Stimulated activated CD4-positive, alpha-beta T cell treated with anti-CD3 and anti-CD28 coated beads, Interleukin-1b, Interleukin-23, amount 100 ng/mL, for 24 hours (primary cell): ENCODE measurements around the gene CUBN.
A peak's percentile ranks its signal among the peaks of the same experiment; 100 is the strongest.

Experiments
- DNase-seq, 4 experiments: peaks; one replicate each; pipeline ENCODE4 v3.0.0-alpha.2; 2020; ENCODE audit warnings: low read depth in 4 of 4, low spot score in 1 of 4

The CUBN gene

DNA sequence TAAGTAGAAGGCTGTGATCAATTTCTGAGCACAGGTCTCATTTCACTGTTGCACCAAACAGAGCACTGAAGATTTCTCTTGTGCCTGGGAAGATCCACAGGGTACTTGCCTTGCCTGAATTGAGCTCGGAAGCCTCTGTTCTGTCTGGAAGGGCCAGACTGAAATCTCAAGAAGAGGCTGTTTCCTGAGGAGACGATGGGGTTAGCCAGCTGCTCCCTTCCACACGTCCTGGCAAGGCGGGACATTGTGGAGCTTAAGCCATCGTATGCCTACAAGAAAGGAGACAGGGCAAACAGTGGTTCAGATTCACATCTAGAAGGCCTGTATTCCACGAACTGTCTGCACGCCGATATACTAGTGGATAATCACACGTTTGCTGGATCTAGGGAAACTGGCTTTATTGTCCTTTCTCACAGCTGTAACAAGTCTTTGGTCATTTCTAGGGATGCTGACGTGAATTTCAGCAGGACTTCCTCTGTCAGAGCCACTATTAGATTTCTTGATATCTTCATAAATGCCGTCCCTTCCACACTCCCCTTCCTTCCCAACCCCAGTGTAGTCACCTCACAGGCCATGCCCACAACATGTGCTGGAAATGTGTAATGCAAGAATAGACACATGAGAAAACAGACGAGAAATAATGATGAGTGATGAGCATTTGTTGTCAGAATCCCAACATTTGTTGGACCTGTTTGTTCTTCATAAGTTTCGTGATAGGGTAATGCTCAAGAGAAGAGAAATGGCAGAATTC is 175.2 kb downstream of the CUBN start:
- no peak for DNase-seq

DNA sequence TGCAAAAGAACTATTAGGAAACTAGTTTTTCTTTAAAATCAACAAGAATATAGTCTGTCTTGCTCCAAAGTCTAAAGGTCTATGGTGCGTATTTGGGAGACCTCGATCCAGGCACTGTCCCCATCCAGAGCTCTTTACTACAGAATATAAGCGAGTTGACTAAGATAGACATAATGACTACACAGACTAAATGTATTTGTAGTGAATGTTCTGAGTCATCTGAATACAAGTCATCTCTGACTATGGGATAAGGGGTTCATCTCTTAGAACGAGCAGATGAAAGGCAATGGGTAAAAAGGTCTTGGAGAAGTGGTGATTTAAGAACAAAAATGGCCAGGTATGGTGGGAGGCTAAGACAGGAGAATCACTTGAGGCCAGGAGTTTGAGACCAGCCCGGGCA is 176.3 kb downstream of the CUBN start:
- no peak for DNase-seq

DNA sequence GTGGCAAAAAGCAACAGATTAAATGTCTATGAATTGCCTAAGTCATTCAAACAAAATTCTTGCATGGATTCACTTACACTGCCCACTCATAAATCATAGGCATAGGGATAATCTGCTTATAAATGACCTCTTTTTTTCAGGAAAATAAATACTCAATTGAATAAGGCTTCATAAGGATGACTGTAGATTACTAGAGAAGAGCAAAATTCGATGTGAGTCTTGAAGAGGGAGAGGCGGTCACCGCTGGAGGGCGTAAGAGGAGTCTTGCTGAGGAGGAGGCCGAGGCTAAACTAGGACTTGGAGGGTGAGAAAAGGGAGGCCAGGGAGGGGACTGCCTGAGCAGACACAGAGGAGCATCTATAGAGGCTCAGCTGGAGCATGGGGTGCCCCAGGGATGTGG is 177.0 kb downstream of the CUBN start:
- no peak for DNase-seq

DNA sequence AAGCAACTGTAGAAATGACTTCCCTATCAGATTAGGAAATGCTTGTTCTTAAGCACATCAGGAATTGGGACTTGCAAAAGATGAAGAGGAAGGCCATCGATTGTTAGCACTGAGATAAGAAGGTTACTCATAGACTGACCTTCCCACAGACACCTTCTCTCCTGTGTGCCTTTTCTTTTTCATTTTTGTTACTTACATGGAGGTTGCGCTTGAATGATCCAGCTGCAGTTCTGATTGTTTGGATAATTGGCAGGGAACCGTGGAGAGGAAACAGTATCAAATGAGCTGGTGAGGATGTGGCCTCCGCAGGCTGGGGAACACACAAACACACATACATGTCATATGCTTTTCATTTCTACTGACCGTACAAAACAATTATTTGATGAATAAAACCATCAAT is 177.5 kb downstream of the CUBN start:
- no peak for DNase-seq

DNA sequence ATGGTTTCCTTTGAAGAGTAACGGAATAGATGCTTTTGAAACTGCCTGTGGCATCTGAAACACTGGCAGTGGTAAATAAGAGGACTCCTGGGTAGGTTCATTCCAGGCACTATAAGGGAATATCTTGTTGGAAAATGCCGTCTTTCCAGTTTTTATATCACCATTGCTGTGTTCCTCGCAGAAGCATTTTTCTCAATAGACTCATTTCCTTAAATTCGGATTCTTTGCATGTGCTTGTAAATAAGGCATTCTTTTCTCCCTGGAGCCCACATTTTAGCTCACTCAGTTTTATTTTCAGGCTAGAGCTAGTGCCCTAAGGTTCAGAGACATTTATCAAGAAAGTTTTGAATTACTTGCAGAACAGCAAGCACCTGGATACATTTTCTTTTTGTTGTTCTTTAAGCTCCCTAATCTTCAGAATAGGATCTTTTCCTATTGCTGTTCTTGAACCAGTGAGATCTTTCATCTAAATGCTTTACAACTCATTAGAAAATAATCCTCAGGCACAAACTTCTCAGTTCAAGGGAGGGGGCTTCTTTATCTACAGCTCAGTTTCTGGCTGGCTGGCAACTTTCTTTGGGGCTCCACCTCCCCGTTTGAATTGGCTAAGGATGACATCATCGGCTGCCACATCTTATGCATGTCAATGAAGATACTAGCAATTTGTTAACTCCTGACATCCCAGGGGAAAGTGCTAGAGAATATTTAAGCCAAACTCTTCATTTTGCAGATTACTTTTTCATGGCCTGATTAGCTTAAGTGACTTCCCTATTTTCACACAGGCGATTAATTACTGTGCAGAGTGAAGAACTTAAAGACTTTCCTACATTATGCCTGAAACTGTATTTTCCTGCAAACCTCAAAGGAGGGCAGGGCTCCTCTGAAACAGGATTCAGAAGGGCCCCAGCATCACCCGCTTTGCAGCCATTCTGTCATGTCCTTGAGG is 178.7 kb downstream of the CUBN start:
- DNase-seq = peak in 1 of 4 experiments; percentile 5

DNA sequence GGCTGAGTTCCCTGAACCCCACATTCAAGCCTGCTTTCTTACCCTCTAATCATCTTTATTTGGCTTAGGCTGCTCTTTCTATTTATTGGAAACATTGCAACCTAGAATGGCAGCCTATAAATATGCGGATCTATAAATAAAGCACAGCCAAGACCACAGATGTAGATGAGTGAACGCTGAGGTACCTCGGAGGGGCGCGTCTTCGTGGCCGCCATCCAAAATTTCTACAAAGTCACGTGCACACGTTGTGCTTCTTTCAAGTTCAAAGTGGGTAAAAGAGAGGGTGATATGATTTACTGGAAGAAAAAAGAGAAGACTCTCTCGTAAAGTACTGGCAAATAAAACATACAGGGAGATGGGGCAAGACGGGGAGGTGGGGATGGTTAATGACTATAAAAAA is 179.8 kb downstream of the CUBN start:
- DNase-seq = no peak

DNA sequence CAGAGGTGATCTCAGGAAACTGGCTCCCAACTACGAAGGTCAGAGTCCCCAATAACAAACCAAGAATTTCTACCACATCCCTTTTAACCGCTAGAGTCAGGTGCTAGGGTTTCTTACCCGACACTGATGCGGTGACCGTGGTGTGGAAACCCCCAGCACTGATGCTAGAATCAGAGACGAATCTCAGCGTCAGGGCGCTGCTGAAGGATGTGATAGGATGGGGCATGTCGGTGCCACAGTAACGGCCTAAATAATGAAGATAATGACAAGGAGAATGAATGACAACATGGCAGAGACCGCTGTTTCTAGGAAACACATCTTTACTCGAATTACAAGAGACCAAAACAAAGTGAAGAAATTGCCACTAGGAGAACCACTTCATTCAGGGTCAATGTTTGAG is 181.2 kb downstream of the CUBN start:
- no peak for DNase-seq

DNA sequence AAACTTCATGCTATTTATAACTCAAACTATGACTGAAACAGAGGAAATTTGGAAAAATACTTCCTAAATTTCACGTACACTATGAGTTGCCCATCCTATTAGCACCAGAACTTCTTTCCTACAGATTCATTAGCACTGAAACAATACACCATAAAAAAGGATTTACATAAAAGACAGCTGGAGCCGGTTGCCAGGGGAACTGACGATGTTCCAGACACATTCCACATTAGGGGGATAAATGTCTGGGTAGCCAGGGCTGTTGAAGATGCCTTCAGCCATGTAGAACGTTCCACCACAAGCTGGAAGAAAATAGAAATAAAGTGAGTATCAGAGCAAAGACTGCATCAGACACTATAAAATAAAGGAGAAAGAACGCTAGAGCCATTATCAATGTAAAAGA is 182.5 kb downstream of the CUBN start:
- no peak for DNase-seq

DNA sequence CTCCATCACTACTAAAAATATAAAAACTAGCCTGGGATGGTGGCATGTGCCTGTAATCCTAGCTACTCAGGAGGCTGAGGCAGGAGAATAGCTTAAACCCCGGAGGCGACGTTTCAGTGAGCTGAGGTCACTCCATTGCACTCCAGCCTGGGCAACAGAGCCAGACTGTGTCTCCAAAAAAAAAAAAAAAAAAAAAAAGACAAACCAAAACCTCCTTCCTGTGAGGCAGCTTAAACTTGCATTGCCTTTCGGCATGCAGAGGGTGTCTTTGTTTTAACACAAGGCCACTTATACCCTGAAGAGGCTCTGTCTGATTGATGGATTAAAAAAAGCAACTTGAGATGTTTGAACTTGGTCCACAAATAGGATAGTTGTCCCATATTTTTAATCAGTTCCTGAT is 184.0 kb downstream of the CUBN start:
- no peak for DNase-seq

DNA sequence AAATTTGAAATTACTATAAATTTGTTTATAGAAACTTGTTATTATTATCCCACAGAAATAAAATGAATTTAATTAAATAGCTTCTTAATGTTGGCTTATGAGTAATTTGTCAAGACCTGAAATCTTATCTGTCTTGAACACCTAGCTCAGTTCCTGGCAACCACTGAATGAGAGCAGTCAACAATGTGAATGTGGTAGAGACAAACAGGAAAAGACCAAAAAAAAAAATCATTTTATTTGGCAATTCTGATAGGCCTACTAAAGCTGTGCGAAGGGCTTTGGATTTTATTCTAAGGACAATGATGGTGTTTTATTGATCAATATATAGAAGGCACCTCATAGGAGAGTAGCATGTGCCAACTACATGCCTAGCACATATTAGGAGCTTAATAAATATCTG is 184.6 kb downstream of the CUBN start:
- DNase-seq = no peak

DNA sequence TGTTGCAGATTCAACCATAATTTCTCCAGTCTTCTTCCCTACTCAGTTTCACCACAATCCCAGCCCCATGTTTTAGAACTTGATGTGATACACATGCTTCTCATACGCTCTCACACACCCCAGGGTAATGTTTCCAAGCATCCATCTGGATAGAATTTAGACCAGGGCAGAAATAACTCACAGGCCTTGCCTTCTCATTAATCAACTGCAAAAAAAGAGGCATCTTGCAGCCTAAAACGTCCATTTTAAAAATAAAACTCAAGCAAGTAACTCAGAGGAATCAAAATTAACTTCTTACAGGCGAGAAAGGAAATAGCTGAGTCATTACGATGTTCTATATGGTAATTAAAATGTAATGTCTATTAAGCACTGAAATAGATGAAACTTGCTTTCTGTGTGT is 185.2 kb downstream of the CUBN start:
- no peak for DNase-seq

DNA sequence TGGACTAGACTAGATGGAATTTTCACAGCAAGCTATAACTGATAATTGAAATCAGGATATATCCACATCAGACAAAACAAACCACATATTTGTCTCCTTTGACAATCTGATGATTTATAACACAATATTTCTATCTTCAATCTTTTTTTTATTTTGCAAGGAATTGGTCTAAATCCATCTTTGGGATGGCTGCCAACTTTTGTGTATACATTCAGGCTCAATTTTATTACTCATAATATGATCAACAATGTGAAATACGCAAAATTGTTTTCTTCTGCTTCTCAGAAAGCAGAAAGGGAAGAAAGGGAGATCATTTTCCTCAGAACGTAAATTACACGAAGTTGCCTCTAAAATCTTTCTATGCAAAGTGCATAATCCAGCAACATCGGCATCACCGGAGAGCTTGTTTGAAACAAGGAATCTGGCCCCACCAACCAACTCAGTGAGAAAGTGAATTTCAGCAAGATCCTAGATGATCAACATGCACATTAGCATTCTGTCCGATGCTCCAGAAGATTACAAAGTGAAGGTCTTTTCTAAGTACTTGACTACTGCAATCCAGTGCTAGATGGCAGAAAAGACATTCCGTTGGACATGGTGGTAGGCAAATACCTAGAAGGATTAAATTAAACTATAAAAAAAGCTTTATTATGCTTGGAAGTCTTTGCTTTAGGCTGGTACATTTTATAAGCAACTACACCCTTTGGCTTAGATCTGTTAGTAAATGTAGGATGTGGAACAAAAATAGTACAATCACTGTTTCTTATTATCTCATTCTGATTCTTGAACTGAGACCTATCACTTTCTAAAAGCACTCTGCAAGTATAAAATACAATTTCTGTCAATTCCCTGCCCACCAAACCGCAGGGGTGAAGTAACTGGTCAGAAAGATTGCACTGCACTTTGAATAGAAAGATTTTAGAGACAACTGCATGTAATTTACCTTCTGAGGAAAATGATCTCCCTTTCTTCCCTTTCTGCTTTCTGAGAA is 186.0 kb downstream of the CUBN start:
- DNase-seq = no peak

DNA sequence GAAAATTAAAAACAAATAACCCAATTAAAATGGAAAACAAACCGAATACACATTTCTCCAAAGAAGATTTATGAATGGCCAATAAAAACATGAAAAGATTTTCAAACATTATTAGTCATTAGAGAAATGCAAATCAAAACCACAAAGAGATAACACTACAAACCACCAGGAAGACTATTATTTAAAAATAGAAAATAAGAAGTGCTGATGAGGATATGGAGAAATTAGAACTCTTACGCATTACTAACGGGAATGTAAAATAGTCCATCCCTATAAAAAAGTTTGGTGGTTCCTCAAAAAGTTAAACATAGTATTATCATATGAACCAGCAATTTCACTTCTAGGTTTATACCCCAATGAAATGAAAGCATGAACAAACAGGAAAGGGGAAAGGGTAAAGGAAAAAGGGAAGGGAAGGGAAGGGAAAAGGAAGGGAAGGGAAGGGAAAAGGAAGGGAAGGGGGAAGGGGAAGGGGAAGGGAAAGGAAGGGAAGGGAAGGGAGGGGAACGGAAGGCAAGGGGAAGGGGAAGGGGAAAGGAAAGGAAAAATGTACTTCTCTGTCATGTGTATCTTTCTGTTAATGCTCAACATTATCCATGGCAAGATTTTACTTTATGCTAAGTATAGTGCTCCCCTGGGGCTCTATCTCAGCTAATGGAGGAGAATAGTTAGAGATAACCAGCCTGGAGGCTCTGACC is 187.1 kb downstream of the CUBN start:
- no peak for DNase-seq

DNA sequence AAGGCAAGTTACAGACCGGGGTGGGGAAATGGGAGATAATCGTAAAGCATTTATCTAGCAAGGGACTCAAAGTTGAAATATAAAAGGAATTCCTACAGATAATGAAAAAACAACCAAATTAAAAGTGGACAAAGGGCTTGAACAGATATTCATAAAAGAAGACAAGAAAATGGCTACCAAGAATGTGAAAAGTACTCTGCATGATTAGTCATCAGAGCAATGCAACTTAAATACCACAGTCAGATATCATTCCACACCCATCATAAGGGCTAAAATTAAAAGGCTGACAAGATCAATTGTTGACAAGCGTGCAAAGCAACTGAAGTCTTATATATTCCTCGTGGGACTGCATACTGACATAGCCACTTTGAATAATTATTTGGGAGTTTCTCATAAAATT is 187.7 kb downstream of the CUBN start:
- no peak for DNase-seq

DNA sequence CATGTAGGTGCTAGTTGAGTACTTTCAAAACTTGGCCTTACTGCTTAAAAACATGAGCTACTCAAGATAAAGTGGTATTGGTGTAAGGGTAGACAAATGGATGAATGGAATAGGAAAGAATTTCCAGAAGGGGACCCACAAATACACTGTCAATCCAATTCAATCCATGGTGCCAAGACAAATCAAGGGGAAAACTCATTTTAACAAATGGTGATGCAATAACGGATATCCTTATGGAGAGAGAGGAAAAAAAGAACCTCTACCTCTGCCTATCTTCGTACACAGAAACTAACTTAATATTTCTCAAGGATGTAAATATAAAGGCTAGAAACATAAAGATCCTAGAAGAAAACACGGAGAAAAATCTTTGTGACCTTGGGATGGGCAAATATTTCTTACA is 188.5 kb downstream of the CUBN start:
- DNase-seq = no peak

DNA sequence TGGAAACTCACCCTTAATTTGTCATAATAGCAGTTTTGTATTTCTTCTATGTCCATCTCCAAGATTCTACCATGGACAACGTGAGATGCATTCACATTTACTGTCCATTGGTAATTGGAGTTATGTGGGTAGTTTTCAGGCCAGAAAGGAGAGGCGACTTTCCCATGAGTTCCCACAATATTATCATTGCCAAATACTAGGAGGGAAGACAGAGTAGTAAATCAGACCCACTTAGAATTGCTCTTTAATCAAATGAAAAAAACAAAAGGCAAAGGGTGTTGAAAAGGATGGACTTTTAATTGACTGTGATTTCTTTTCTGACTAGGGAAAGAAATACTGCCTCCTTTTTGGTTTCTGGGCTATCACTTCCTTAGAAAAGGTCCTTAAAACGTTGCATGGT is 190.7 kb downstream of the CUBN start:
- DNase-seq = no peak

DNA sequence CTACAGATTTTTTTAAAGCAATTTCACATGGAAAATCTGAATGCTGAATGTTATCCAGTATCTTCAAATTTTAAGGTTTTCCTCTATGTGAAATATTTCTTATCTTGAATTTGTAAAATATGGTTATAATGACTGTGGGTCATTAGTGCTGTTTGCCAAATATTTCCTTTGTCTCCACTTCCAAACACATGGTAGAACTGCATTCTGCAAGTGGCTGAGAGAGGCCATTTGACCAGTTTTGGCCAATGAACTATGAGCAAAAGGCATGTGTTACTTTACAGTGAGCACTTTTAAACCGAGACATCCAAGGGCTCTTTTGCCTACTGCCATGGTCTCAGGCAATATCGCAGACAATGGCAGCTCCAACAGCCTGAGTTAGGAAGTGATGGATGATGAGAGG is 195.2 kb downstream of the CUBN start:
- DNase-seq = no peak

DNA sequence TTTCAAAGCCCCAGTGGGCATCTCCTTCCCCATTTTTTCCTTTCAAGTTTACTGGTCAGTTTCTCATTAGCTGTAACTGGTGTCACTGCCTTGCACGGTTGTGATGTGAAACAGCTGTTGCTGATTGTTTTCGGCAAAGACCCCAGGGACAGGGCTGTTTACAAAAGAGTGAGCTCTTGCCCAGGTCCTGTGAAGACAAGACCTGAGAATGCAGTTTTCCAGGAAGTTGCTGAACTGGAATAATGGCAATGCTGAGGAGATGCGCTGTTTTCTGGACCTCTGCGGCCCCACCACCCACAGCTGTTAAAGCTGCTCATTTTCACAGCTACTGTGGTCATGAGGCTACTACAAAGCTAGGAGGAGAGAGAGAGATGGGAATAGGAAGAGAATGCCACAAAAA is 195.8 kb downstream of the CUBN start:
- no peak for DNase-seq

DNA sequence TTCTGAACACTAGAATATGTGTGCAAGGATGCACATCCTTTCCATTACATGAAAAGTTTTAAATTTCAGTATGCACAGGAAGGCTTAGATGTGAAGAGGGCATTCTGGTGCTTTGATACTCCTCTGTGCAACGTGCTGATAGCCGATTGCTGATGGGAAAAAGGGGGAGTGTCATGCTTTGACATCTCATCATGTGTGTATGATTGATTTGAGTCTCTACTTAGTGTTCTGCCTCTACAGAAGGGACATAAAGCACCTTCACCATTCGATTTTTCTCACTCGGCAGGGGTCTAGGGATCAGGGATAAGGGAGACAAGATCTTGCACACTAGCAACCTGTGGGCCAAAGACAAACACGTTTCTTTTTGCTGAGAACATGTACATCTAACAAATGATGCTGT is 197.7 kb downstream of the CUBN start:
- DNase-seq = no peak

DNA sequence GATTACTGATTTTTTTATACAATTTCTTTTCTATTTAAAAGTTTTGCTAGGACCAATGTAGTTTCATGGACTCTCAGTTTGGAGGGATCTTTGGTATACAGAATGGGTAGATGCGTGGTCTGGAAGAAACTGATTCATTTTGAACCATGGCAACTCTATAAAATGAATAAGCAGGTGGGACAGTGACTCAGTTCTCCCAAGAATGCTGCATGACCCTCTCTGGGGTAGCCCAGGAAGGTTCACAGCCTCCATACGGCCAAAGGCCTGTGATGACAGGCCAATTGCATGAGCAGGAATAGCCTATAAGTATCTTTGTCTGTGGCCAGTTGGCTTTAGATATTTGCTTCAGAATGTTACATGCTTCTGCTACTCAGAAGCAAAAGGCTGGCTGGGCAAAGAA is 199.1 kb downstream of the CUBN start:
- no peak for DNase-seq

DNA sequence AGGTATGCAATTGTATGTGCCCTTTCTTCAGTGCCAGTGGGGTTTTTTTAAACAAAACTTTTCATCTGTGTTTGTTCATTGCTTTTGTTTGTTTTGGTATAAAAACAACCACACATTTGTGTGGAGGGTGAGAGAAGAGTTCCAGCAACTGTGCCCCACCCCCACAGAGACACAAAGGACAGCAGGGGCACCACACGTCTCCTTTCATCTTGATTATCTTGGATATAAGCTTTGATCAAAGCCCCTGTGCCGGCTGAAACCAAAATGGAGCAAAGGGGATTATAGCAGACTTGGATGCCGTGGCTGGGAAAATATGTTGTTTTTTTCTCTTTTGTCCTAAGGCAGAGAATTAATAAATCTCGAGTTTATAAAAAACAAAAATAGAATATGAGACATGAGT is 200.5 kb downstream of the CUBN start:
- no peak for DNase-seq
